GM18951 (cell line): Measurements from ENCODE around the gene MYOF.

ENCODE experiments used
- POLR2A ChIP-seq: IDR thresholded peaks from 4 replicates; pipeline ENCODE4 v1.6.1; 2011; ENCODE audit warnings: mild to moderate bottlenecking; ENCODE audit not compliant: insufficient read length, insufficient read depth; ENCODE audit errors: extremely low read depth
- in situ Hi-C: fragments of 300-500 bp; cut with MboI; formaldehyde crosslinking; loops from one replicate; pipeline ENCODE4 v1.12.0; 2022; ENCODE audit warnings: low sequenced_read_pairs, mixed read lengths, inconsistent platforms; ENCODE audit not compliant: unreplicated experiment

Gene MYOF

DNA sequence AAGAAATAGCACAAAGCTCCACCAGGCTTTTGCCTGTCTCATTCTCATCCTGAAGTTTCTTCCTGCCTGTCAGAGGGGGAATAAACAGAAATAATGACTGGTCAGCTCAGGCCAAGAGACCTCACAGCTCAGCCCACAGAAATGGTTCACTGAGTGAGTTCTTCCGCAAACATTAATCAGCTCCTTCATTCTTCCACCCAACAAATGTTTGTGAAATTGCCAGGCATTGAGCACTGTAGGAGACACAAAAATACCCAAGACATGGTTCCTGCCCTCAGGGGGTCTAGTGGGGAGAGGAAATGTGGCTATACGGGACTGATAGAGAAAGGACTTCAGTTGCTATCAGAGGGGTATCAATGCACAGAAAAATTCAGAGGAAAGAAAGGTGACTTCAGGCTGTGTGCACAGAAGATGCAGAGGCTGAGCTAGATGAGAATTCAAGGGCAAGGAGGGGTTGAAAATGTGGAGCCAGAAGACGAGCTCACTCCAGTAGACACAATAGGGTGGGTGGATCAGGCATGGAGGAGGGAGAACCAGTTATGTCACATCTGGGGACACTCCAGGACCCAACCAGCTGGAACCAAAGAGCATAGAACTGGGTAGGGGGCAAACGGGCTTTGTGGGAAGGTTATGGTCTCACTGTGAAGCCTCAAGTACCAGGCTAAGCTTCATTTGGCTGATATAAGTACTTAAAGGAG, 20.9 kb downstream of the MYOF start:
- in situ Hi-C loops: no loop called here

DNA sequence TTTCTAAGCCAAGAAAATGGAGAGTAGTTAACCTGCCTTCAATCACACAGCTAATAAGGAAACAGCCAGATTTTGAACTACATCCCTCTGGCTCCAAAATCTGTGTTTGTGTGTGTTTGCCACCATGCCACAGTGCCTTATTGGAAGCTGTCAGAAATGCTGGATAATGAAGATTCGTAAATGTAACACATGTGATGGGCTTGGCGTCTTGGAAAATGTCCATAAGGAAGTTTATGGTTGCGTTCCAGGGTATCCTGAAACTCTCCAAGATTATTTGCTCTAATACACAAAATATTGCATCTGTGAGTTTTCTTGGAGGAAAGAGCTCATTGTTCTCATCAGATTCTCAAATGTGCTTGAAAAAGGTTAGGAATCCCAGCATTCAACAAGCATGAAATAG, 22.7 kb downstream of the MYOF start:
- in situ Hi-C loops: no loop called here

More for the DNA sequence above, 20.9 kb downstream of the MYOF start:
- TF ChIP-seq POLR2A: no peak

DNA sequence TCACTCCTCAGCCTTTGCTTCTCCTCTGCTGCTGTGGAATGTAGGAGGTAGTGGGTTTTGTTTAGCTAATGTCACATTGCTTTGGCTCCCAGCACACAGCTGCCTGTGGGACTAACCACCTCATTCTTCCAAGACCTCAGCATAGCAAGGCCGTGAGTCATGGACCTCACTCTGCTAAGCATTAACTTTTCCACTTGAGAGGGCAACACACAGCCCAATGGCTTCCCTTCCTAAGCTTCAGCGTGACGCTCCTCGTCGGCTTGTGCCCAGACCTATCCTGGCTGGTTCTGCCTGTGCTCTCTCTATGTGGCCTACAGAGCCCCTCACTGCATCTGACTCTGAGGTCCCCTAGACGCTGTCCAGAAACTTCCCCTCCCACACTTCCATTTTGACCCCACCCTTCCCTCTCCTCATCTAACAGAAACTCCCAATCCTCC, 23.3 kb downstream of the MYOF start:
- no peak for TF ChIP-seq POLR2A
- in situ Hi-C loops: no loop called here

More for the DNA sequence above, 22.7 kb downstream of the MYOF start:
- TF ChIP-seq POLR2A: no peak

DNA sequence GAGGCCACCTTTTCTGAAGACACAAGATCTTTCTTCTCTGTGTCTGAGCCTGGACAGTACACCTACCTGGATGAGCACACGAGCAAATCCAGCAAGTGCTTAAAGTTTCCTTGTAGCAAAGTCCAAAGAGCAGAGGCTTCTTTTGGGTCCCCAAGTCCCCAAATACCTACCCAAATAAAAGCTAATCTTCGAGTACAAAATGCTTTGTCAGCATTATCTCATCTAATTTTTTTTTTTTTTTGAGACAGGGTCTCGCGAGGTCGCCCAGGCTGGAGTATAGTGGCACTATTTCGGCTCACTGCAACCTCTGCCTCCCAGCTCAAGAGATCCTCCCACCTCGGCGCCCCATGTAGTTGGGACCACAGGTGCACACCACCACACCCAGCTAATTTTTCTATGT, 24.6 kb downstream of the MYOF start:
- in situ Hi-C loops: no loop called here

DNA sequence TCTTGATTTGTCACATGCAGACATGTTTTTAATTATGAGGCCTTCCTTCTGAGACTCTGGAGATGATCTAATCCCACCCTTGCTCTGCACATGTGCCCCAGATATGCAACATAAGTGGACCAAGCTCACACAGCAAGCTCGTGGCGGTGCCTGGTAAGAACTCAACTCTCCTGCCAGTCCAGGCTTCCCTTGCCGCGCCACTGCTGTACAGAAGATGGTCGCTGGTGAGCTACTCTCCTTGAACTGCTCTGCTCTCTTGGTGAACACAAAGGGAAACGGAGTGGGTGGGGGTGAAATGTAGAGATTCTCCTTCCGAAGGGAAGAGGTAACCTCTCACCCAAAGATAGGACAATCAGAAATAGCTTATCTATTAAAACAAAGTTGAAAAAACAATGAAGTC, 25.7 kb downstream of the MYOF start:
- in situ Hi-C loops: no loop called here
- TF ChIP-seq POLR2A: no peak

More for the DNA sequence above, 24.6 kb downstream of the MYOF start:
- no peak for TF ChIP-seq POLR2A

DNA sequence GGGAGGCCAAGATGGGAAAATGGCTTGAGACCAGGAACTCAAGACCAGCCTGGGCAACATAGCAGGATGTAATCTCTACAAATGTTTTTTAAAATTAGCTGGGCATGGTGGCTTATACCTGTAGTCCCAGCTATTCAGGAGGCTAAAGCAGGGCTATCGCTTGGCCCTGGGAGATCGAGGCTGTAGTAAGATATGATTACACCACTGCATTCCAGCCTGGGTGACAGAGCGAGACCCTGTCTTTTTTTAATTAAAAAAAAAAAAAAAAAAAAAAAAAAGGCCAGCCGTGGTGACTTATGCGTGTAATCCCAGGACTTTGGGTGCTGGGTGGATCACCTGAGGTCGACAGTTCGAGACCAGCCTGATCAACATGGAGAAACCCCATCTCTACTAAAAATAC, 27.4 kb downstream of the MYOF start:
- TF ChIP-seq POLR2A: no peak
- in situ Hi-C loops: no loop called here

DNA sequence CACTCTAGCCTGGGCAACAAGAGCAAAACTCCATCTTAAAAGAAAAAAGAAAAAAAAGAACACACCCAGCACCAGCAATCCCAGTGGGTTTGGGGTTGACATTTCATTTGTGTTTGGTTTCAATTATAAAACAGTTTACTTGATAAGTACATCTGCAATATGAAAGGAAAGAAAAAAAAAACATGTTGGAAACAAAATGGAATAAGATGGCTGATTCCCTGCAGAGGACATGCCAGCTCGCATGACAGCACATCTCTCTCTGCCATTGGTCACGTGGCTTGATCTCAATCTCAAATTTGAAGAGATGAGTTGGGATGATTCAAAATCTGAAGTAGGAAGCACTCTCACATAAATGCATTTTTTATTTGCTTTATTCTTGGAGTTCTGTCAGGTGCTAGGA, 28.0 kb downstream of the MYOF start:
- in situ Hi-C loops: no loop called here
- no peak for TF ChIP-seq POLR2A

DNA sequence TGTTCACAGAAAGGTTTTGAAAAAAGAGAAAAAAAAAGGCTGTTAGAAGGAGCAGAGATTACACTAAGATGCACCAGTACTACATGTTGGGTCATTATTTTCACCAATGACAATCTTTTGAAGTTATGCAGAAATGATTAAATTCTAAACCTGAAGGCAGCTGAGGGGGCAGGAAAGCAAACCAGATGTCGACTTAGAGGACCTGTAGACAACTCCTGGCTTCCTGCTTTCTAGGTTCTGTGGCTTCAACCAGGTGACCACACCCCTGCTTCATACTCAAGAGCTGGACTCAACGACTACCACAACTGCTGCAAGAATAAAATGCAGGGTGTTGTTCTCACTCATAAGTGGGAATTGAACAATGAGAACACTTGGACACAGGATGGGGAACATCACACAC, 30.0 kb downstream of the MYOF start:
- TF ChIP-seq POLR2A: no peak
- in situ Hi-C loops: no loop called here

DNA sequence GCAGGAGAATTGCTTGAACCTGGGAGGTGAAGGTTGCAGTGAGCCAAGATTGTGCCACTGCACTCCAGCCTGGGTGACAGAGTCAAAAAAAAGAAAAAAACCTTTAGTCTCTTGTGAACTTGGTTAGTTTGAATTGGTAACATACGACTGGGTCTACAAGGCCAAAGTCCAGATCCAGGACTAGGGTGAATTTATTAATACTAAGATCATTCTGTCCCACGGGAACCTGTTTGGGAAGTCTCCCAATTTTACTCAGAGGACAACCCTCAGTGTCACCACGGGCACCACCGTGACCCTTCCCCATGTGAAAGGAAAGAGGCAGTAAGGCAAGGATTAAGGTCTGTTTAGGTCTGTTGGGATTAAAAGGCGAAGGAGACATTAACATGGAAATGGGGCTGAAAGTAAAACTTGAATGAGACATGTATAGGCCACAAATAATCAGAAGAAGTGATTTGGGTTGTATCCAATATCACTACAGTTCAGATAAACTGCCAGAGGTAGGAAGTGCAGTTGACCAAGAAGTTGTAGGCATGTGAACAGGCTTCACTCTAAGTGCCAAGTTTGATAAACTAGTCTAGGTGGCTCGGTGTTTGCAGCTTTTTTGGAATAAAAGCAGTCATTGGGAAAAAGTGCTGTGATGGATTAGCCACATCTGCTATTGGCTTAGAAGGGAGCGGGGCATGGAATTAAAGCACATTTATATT, 30.7 kb downstream of the MYOF start:
- TF ChIP-seq POLR2A: no peak
- in situ Hi-C loops: no loop called here

DNA sequence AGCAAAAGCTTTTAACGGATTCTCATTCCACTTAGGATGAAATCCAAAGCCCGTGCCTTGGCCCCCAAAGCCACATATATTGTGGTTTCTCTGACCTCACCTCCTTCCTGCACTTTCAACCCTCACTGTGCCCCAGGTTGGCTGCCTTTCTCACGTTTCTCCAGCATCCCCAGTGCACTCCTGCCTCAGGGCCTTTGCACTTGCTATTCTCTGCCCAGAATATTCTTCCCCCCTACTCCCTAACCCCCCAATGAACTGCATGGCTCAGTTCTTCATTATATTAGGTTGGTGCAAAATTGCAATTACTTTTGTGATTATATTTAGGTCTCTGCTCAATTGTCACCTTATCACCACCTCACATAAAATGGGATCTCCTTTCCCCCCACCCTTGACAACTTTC, 34.2 kb downstream of the MYOF start:
- TF ChIP-seq POLR2A: no peak
- in situ Hi-C loops: no loop called here

DNA sequence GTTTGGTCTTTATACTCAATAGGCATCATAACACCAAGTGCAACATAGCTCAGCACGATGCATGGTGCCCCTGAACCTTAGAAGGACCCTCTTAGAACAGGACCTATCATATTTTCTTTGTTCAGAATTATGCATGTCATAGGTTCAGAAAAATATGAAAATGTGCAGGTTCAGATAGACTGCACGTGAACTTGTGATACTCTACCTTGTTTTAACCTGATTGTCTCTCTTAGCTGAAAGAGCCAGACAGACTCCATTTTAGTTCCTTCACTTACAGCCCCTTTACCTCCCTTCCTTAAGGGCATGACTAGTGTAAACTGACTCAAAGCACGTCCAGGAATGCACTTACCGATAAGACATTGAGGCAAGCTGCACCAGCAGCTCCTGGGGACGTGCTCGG, 35.1 kb downstream of the MYOF start:
- TF ChIP-seq POLR2A: no peak
- in situ Hi-C loops: no loop called here

DNA sequence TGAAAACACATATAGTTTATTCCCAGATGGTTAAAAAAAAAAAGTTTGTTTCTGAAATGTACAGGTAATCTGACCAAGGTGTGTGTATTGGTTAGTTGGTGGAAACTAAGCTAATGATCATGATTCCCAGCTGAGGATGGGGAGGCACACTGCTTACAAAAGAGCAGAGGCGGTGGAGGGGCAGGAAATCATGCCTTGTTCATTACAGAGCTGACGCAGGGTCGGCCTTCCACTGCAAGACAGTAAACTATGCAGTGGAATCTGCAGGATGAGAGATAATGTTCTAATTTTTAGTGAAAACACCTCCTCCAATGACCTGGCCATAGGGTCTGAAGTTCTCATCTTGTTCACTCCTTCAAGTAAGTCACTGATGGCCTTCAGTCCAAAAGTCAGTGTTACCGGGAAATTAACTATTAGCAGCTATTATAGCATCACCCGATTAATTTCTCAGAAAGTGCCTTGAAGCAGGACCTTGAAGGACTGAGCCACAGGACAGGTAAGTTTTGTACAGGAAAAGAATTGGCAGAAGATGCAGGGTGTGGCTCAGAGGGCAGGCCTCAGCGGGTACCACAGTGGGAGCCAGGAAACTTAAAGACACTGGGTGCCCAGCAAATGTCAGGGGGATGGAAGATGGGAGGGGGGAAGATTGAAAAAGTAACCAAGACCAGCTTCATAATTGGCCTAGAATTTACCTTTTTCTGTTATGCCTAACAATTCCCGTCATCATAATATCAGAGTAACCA, 36.0 kb downstream of the MYOF start:
- no peak for TF ChIP-seq POLR2A
- in situ Hi-C loops: no loop called here

DNA sequence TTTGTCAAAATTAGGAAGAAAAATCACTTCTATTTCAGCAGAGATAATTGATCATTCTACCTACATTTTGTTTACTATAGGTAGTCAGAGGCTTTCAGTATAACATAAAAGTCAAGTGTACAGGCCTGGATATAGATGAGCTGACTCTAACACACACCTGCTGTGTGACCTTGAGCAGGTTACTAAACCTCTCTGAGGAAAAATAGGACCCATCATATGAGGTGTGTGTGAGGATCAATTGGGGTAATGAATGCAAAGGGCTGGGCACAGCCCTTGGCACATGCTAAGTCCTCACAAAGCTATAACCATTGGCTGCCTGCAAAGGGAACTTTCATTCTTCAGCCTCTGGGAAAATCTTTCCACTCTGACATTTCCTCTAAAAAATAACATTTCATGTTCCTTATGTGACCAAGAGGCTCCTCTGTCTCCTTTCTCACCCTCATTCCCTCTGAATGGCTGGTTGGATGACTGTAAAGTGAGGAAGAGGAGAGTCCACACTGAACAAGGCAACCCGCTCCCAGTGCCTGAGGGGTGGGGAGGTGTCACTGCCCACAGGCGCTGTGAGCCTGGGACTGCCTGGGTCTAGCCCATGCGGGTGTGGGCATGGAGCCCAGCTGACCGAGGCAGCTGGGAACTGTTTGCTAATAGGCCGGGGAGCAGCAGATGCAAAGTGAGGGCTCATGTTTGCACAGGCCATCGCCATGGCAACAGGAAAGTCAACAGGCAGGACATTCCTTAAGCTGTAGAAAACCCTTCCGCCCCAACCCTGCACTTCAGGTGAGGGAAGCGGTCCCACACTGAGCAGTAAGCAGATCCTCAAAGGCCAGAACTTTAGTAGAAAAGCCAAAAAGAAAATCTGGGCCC, 36.8 kb downstream of the MYOF start:
- no peak for TF ChIP-seq POLR2A
- in situ Hi-C loops: no loop called here
